GOT3 (cell line): ENCODE results near the gene NLGN3.

Experiments
- DNase-seq: peaks from one replicate; lab custom pipeline; 2025; ENCODE audit warnings: mixed read lengths; lab: John Stamatoyannopoulos, UW

The NLGN3 gene

GRCh38 chrX:71118032-71118984, 26.3 kb upstream of the NLGN3 start, which contains the start of gene MED12:
Gene MED12, plus strand, starts transcription at chrX:71118596. Its CDS starts 159 bp downstream, at chrX:71118755.
- no peak for DNase-seq

- no peak for DNase-seq
These were observed 25.6 kb upstream of the NLGN3 start for GRCh38 chrX:71118985-71119535.

- no peak for DNase-seq
These were observed 16.3 kb upstream of the NLGN3 start for GRCh38 chrX:71128166-71128833.

GRCh38 chrX:71128915-71129765, 15.5 kb upstream of the NLGN3 start:
- no peak for DNase-seq

- no peak for DNase-seq
These were observed 13.1 kb upstream of the NLGN3 start for GRCh38 chrX:71131510-71131909.

GRCh38 chrX:71140440-71140839, 4.2 kb upstream of the NLGN3 start:
- no peak for DNase-seq

- no peak for DNase-seq
These were observed 1.1 kb upstream of the NLGN3 start for GRCh38 chrX:71143508-71143907.

GRCh38 chrX:71147496-71148277, 3.0 kb downstream of the NLGN3 start:
- DNase-seq, result no peak

- no peak for DNase-seq
These were observed 3.6 kb downstream of the NLGN3 start for GRCh38 chrX:71148278-71148663.

- no peak for DNase-seq
These were observed 6.7 kb downstream of the NLGN3 start for GRCh38 chrX:71151366-71151765.

- no peak for DNase-seq
These were observed 9.6 kb downstream of the NLGN3 start for GRCh38 chrX:71154196-71154595.

- DNase-seq, result no peak
These were observed 10.0 kb downstream of the NLGN3 start for GRCh38 chrX:71154641-71155040.

- no peak for DNase-seq
These were observed 14.0 kb downstream of the NLGN3 start for GRCh38 chrX:71158603-71159002.

- no peak for DNase-seq
These were observed 14.7 kb downstream of the NLGN3 start for GRCh38 chrX:71159335-71159734.

- DNase-seq, result no peak
These were observed 15.8 kb downstream of the NLGN3 start for GRCh38 chrX:71160475-71160874.

GRCh38 chrX:71162981-71163380, 18.3 kb downstream of the NLGN3 start:
- no peak for DNase-seq

- DNase-seq, result no peak
These were observed 19.4 kb downstream of the NLGN3 start for GRCh38 chrX:71164071-71164470.

GRCh38 chrX:71166461-71166860, 21.8 kb downstream of the NLGN3 start:
- no peak for DNase-seq

- no peak for DNase-seq
These were observed 22.6 kb downstream of the NLGN3 start for GRCh38 chrX:71167031-71167781.

GRCh38 chrX:71168134-71168533, 23.5 kb downstream of the NLGN3 start:
- no peak for DNase-seq
